PC-3 (cell line): ENCODE results near the gene TOMM7. TPM values are rescaled to one million over a fixed set of nuclear protein-coding genes. Genes with fewer than 3 reads are reported as not detected.

Experiments
- ATAC-seq: fragments of 200-7000 bp; cut with Tn5 transposase; 2 replicates; pipeline ENCODE4 v1.9.1; 2020; ENCODE audit warnings: mild to moderate bottlenecking, moderate library complexity
- BruUV-seq: library from RNA; stranded (reverse); fragments of 400-500 nt; replicated peaks from 2 replicates; lab custom pipeline; 2021; lab: Mats Ljungman, UMichigan
- CTCF ChIA-PET: fragments of 300-600 bp; sonication (Branson Sonifier 250); formaldehyde crosslinking; loops from one replicate; lab custom pipeline; 2022; ENCODE audit warnings: antibody characterized with exemption; lab: Charles Lee
- POLR2A ChIA-PET: fragments of 300-600 bp; sonication (Branson Sonifier 250); formaldehyde crosslinking; loops from one replicate; lab custom pipeline; 2022; ENCODE audit warnings: antibody characterized with exemption; ENCODE audit not compliant: unreplicated experiment; lab: Charles Lee
- DNase-seq: peaks from one replicate; pipeline ENCODE4 v3.0.0-alpha.2; 2015
- H2AFZ ChIP-seq: fragments of 300-600 bp; sonication (generic); 2 replicates; pipeline ENCODE4 v1.6.0; 2016; ENCODE audit warnings: antibody characterized with exemption, low read length
- H3F3A ChIP-seq: fragments of 300-600 bp; sonication (generic); one replicate; pipeline ENCODE4 v1.6.0; 2017; ENCODE audit warnings: antibody characterized with exemption, low read length, control low read depth, mild to moderate bottlenecking; ENCODE audit not compliant: unreplicated experiment
- H3K27ac ChIP-seq: fragments of 300-600 bp; sonication (generic); 2 replicates; pipeline ENCODE4 v1.5.1; 2016; ENCODE audit warnings: mild to moderate bottlenecking, low read length
- H3K27me3 ChIP-seq: fragments of 300-600 bp; sonication (generic); 2 replicates; pipeline ENCODE4 v1.6.1; 2016; ENCODE audit warnings: low read length, mixed read lengths
- H3K36me3 ChIP-seq: fragments of 300-600 bp; sonication (generic); 2 replicates; pipeline ENCODE4 v1.6.1; 2016; ENCODE audit warnings: low read depth, mixed run types, low read length, mixed read lengths
- H3K4me1 ChIP-seq: fragments of 300-600 bp; sonication (generic); 2 replicates; pipeline ENCODE4 v1.5.1; 2016; ENCODE audit warnings: low read length; ENCODE audit not compliant: insufficient read depth
- H3K4me2 ChIP-seq: fragments of 300-600 bp; sonication (generic); 2 replicates; pipeline ENCODE4 v1.6.0; 2016; ENCODE audit warnings: low read length
- H3K4me3 ChIP-seq: fragments of 300-600 bp; sonication (generic); 2 replicates; pipeline ENCODE4 v1.5.1; 2016; ENCODE audit warnings: mild to moderate bottlenecking, low read length, mixed read lengths
- H3K79me2 ChIP-seq: fragments of 300-600 bp; sonication (generic); 2 replicates; pipeline ENCODE4 v1.6.1; 2017; ENCODE audit warnings: low read length, mixed read lengths
- H3K9ac ChIP-seq: fragments of 300-600 bp; sonication (generic); 2 replicates; pipeline ENCODE4 v1.6.0; 2016; ENCODE audit warnings: mild to moderate bottlenecking, low read length
- H3K9me2 ChIP-seq: fragments of 300-600 bp; sonication (generic); replicated peaks from 2 replicates; pipeline ENCODE4 v1.6.1; 2016; ENCODE audit warnings: mixed run types, low read length, mixed read lengths
- H3K9me3 ChIP-seq: fragments of 300-600 bp; sonication (generic); 2 replicates; pipeline ENCODE4 v1.6.1; 2016; ENCODE audit warnings: low read length, mixed read lengths
- H4K20me1 ChIP-seq: fragments of 300-600 bp; sonication (generic); 2 replicates; pipeline ENCODE4 v1.6.1; 2016; ENCODE audit warnings: low read length, mixed read lengths
- EZH2 ChIP-seq: fragments of 300-600 bp; sonication (generic); IDR thresholded peaks from one replicate; pipeline ENCODE4 v1.6.1; 2017; ENCODE audit warnings: antibody characterized with exemption, mild to moderate bottlenecking, low read length; ENCODE audit not compliant: unreplicated experiment
- EZH2phosphoT487 ChIP-seq: fragments of 300-600 bp; sonication (generic); IDR thresholded peaks from 2 replicates; pipeline ENCODE4 v1.6.1; 2018; ENCODE audit warnings: mild to moderate bottlenecking, antibody characterized with exemption, low read length, borderline replicate concordance
- intact Hi-C: fragments of 100-400 bp; cut with micrococcal nuclease; formaldehyde crosslinking; loops from 2 replicates; pipeline ENCODE4 v1.9.0; 2023
- total RNA-seq: library from RNA; depleted of rRNA; stranded (reverse); fragments of >200 nt; gene quantifications from 2 replicates; pipeline ENCODE4 v1.2.3, GENCODE V29; 2014
- TF ChIP-seq, protein P1 (sequence below): fragments of 300-600 bp; sonication (generic); conservative IDR thresholded peaks from 2 replicates; pipeline ENCODE4 v1.5.1; 2017; ENCODE audit warnings: antibody characterized with exemption, low read depth, mild to moderate bottlenecking, low read length

Gene TOMM7
- total RNA-seq, 1 experiment from 2014 or later, result 151 TPM

DNA sequence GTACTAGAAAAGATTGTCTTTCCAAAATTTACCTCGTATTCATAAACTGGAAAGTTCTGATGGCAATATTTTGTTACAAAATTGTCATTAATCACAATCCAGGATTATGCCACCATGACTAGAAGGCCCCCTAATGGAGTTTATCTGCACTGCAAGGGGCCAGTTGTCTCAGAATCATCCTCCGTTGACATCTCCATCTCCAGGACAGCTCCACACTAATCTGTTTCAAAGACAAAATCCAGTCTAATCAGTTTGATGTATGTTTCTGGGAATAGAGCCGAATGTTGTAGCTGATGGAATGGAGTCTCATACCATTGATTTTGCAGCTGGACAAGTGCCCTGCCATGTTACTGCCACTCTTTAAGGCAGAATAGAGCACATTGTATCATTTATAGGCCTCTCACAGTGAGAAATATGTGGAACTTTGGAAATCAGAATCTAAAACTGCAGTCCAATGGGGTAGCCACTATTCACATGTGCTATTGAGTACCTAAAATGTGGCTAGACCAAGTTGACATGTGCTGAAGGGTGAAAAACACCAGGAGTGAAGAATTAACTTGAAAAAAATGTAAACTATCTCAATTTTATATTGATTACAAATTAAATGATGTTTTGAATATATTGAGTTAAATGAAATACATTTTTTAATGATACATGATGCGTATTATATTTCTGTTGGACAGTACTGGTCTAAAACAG lies 38.3 kb upstream of the TOMM7 start:
- H3K27ac ChIP-seq, result peak overlapping the region; percentile 95; the same call in 1 of the 2 replicates
- CTCF ChIA-PET, result interaction anchor here (0.7 kb wide), 1 partner anchor 215 kb away, joined by 4 read pairs; no protein-coding TSS in a partner anchor
- DNase-seq (peak; percentile 36), ATAC-seq (no peak)
- H3K4me3 ChIP-seq, result no peak overlapping the region
- TF ChIP-seq, protein P1, sequence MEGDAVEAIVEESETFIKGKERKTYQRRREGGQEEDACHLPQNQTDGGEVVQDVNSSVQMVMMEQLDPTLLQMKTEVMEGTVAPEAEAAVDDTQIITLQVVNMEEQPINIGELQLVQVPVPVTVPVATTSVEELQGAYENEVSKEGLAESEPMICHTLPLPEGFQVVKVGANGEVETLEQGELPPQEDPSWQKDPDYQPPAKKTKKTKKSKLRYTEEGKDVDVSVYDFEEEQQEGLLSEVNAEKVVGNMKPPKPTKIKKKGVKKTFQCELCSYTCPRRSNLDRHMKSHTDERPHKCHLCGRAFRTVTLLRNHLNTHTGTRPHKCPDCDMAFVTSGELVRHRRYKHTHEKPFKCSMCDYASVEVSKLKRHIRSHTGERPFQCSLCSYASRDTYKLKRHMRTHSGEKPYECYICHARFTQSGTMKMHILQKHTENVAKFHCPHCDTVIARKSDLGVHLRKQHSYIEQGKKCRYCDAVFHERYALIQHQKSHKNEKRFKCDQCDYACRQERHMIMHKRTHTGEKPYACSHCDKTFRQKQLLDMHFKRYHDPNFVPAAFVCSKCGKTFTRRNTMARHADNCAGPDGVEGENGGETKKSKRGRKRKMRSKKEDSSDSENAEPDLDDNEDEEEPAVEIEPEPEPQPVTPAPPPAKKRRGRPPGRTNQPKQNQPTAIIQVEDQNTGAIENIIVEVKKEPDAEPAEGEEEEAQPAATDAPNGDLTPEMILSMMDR, result peak; percentile 68
- TF ChIP-seq EZH2, result no peak
- peaks cover 38% of the 10 kb centered on the region for H3K4me1 ChIP-seq
- H3K9me3 ChIP-seq, result no peaks in the 10 kb centered on the region
- H2AFZ ChIP-seq, result no peak overlapping the region
- H3K9me2 ChIP-seq, result no peaks in the 10 kb centered on the region
- H3K27me3 ChIP-seq, result no peaks in the 10 kb centered on the region
- no peak overlapping the region for H3K4me2 ChIP-seq
- H4K20me1 ChIP-seq, result no peaks in the 10 kb centered on the region
- POLR2A ChIA-PET, result interaction anchor here (0.6 kb wide), 1 partner anchor 58 kb away, joined by 5 read pairs; no protein-coding TSS in a partner anchor
- peaks cover 9% of the 10 kb centered on the region for H3K79me2 ChIP-seq
- H3K36me3 ChIP-seq, result peaks cover 25% of the 10 kb centered on the region
- no TSS peak for BruUV-seq
- intact Hi-C loops, result no loop called here
- H3K9ac ChIP-seq, result no peak overlapping the region
- H3F3A ChIP-seq, result peaks cover 4% of the 10 kb centered on the region

DNA sequence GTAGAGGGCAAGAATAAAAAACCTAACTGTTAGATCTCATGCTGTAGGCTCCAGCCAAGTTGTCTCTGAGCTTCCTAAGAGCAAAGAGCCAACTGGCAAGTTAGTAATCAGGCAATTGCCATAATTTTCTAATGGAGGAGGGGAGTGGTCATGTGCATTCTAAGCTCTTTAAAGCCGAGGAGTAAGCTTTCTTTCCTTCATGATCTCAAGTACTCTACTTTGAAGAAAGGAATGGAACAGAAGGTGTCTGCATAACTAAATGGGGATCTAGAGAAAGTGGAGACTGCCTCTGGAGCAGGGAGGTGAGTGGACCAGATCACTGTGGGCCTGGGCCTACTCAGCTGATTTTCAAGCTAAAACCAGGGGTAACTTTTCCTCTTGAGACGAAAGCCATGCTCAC lies 37.7 kb upstream of the TOMM7 start:
- Histone ChIP-seq H3F3A (peaks cover 4% of the 10 kb centered on the region), H3K36me3 (peaks cover 25% of the 10 kb centered on the region), H4K20me1 (no peaks in the 10 kb centered on the region), H3K27ac (peak overlapping the region; percentile 95), H3K9me2 (no peaks in the 10 kb centered on the region), H3K4me2 (no peak overlapping the region), H3K4me1 (peaks cover 42% of the 10 kb centered on the region), H3K79me2 (peaks cover 15% of the 10 kb centered on the region), H3K9ac (no peak overlapping the region), H3K4me3 (no peak overlapping the region), H3K27me3 (no peaks in the 10 kb centered on the region), H2AFZ (no peak overlapping the region), H3K9me3 (no peaks in the 10 kb centered on the region)
- DNase-seq (no peak), ATAC-seq (no peak)
- intact Hi-C loops, result no loop called here
- ChIA-PET CTCF (no interaction called here), POLR2A (interaction anchor here (0.6 to 0.8 kb wide), 2 partner anchors 59 to 1842 kb away, joined by 5 to 8 read pairs; no protein-coding TSS in a partner anchor)
- TF ChIP-seq EZH2 (no peak), EZH2phosphoT487 (no peak)
- TF ChIP-seq, protein P1, result no peak
- BruUV-seq, result no TSS peak
